Liver (tissue), 9 donors: ENCODE data around the gene ATP6V0E1. TPM values are rescaled to one million over a fixed set of nuclear protein-coding genes. Genes with fewer than 3 reads are reported as not detected.

Source experiments
- DNase-seq: peaks from one replicate; pipeline ENCODE4 v3.0.0-alpha.2; 2017; ENCODE audit warnings: low spot score
- H3K27ac ChIP-seq, 2 donors: one replicate each; pipeline ENCODE4 v1.7.0; 2013; ENCODE audit warnings: inconsistent platforms in 2 of 2, low read length in 2 of 2, control low read depth in 1 of 2, low read depth in 1 of 2, mild to moderate bottlenecking in 1 of 2
- H3K27me3 ChIP-seq, 4 donors: one replicate each; pipeline versions ENCODE4 v1.6.1 to v1.7.0; 2013; ENCODE audit warnings: low read length in 3 of 4, inconsistent platforms in 1 of 4, mild to moderate bottlenecking in 1 of 4, moderate library complexity in 1 of 4; ENCODE audit not compliant: control insufficient read depth in 4 of 4, insufficient read depth in 4 of 4
- H3K36me3 ChIP-seq, 4 donors: one replicate each; pipeline versions ENCODE4 v1.6.1 to v1.7.0; 2013; ENCODE audit warnings: low read length in 3 of 4, mild to moderate bottlenecking in 3 of 4, low read depth in 1 of 4, moderate library complexity in 1 of 4; ENCODE audit not compliant: control insufficient read depth in 4 of 4, insufficient read depth in 3 of 4
- H3K4me1 ChIP-seq, 4 donors: one replicate each; pipeline versions ENCODE4 v1.6.1 to v1.7.0; 2013; ENCODE audit warnings: low read length in 3 of 4, mild to moderate bottlenecking in 3 of 4, moderate library complexity in 1 of 4; ENCODE audit not compliant: control insufficient read depth in 4 of 4, insufficient read depth in 4 of 4
- H3K4me3 ChIP-seq, 3 donors: one replicate each; pipeline versions ENCODE4 v1.6.1 to v1.7.0; 2013; ENCODE audit warnings: low read length in 3 of 3, control low read depth in 1 of 3, low read depth in 1 of 3, mild to moderate bottlenecking in 1 of 3
- H3K9ac ChIP-seq, 2 donors: one replicate each; pipeline ENCODE4 v1.7.0; 2013; ENCODE audit warnings: low read length in 2 of 2, mild to moderate bottlenecking in 2 of 2, moderate library complexity in 2 of 2, control low read depth in 1 of 2, low read depth in 1 of 2
- H3K9me3 ChIP-seq, 4 donors: one replicate each; pipeline versions ENCODE4 v1.6.1 to v1.7.0; 2013; ENCODE audit warnings: low read length in 3 of 4; ENCODE audit not compliant: control insufficient read depth in 4 of 4
- ATF3 ChIP-seq: IDR thresholded peaks from 2 replicates; pipeline ENCODE4 v1.6.1; 2016; ENCODE audit warnings: antibody characterized with exemption
- CTCF ChIP-seq: fragments of 150-350 bp; IDR thresholded peaks from 2 replicates; pipeline ENCODE4 v1.5.1; 2017; ENCODE audit warnings: improper control_type of control experiment, low read depth, low read length; ENCODE audit not compliant: missing input control
- EGR1 ChIP-seq, 2 donors: IDR thresholded peaks; 2 replicates each; pipeline ENCODE4 v1.6.1; 2016 to 2018; ENCODE audit warnings: antibody characterized with exemption in 2 of 2, low read depth in 2 of 2
- FOXA1 ChIP-seq: IDR thresholded peaks from 2 replicates; pipeline ENCODE4 v1.6.1; 2016; ENCODE audit warnings: antibody characterized with exemption
- FOXA2 ChIP-seq: IDR thresholded peaks from 2 replicates; pipeline ENCODE4 v1.6.1; 2016; ENCODE audit warnings: antibody characterized with exemption
- GABPA ChIP-seq, 2 donors: IDR thresholded peaks in 1 of 2; conservative IDR thresholded peaks in 1 of 2; 2 replicates each; pipeline ENCODE4 v1.6.1; 2016; ENCODE audit warnings: antibody characterized with exemption in 2 of 2, mild to moderate bottlenecking in 1 of 2, moderate library complexity in 1 of 2
- HNF4A ChIP-seq, 2 donors: conservative IDR thresholded peaks; 2 replicates each; pipeline ENCODE4 v1.6.1; 2016; ENCODE audit warnings: antibody characterized with exemption in 2 of 2, mild to moderate bottlenecking in 2 of 2
- HNF4G ChIP-seq: IDR thresholded peaks from 2 replicates; pipeline ENCODE4 v1.6.1; 2016; ENCODE audit warnings: antibody characterized with exemption
- MAX ChIP-seq: IDR thresholded peaks from 2 replicates; pipeline ENCODE4 v1.6.1; 2016; ENCODE audit warnings: antibody characterized with exemption
- NR2F2 ChIP-seq: IDR thresholded peaks from 2 replicates; pipeline ENCODE4 v1.6.1; 2016; ENCODE audit warnings: antibody characterized with exemption
- RAD21 ChIP-seq, 2 donors: IDR thresholded peaks; 2 replicates each; pipeline ENCODE4 v1.6.1; 2016; ENCODE audit warnings: antibody characterized with exemption in 2 of 2, mild to moderate bottlenecking in 2 of 2
- RXRA ChIP-seq, 2 donors: IDR thresholded peaks; 2 replicates each; pipeline ENCODE4 v1.6.1; 2017 to 2018; ENCODE audit warnings: antibody characterized with exemption in 2 of 2, mild to moderate bottlenecking in 1 of 2
- SP1 ChIP-seq: IDR thresholded peaks from 2 replicates; pipeline ENCODE4 v1.6.1; 2018; ENCODE audit warnings: antibody characterized with exemption, mild to moderate bottlenecking
- TAF1 ChIP-seq: conservative IDR thresholded peaks from 2 replicates; pipeline ENCODE4 v1.6.1; 2016; ENCODE audit warnings: antibody characterized with exemption, mild to moderate bottlenecking
- YY1 ChIP-seq: IDR thresholded peaks from 2 replicates; pipeline ENCODE4 v1.6.1; 2016; ENCODE audit warnings: antibody characterized with exemption, mild to moderate bottlenecking
- ZBTB33 ChIP-seq: IDR thresholded peaks from 2 replicates; pipeline ENCODE4 v1.6.1; 2016; ENCODE audit warnings: antibody characterized with exemption
- WGBS: extraction: QIAGEN DNeasy Blood & Tissue Kit; methylation state at CpG from one replicate; pipeline ENCODE4 v1.1.7; 2013; 5-methylcytosine and 5-hydroxymethylcytosine counted together
- polyA plus RNA-seq, 2 donors: library from polyadenylated mRNA; stranded (reverse) in 1 of 2; unstranded in 1 of 2; fragments of 200-250 nt in 1 of 2; fragments of >200 nt in 1 of 2; fragmentation: Nextera tagmentation in 1 of 2; extraction: Ambion mirVana in 1 of 2; gene quantifications; one replicate each; pipeline versions ENCODE4 v1.2.1 to v1.2.3, GENCODE V29; 2013 to 2015
- total RNA-seq, 2 donors: library from RNA; depleted of rRNA; stranded (reverse); fragments of >200 nt; gene quantifications; one replicate each; pipeline ENCODE4 v1.2.3, GENCODE V29; 2014
- donor health status: healthy.
- donor health status: healthy.
- donor health status: healthy.
- donor health status: healthy.
- donor health status: healthy.

ATP6V0E1 gene
- total and polyA plus RNA-seq, 4 donors = 56.6 to 396 (median 111) TPM

GRCh38 chr5:173050791-173051190 lies 67.2 kb downstream of the ATP6V0E1 start:
- H3K27ac ChIP-seq = no peak overlapping the region
- H3K9ac ChIP-seq = no peak overlapping the region
- H3K4me1 ChIP-seq = peaks cover 0 to 8% (median 6%) of the 10 kb centered on the region in 4 donors
- no peaks in the 10 kb centered on the region for H3K27me3 ChIP-seq
- H3K9me3 ChIP-seq = no peaks in the 10 kb centered on the region
- TF ChIP-seq FOXA1 (no peak), HNF4A (conservative IDR thresholded peaks at IDR 0.05) (no peak), SP1 (no peak), YY1 (no peak), HNF4G (no peak), ZBTB33 (no peak), EGR1 (IDR thresholded peaks at IDR 0.05; ENCODE audit: low read depth in 2 of 2) (no peak), MAX (no peak), RXRA (IDR thresholded peaks at IDR 0.05) (no peak)
- no peaks in the 10 kb centered on the region for H3K36me3 ChIP-seq
- DNase-seq = no peak
- no peak overlapping the region for H3K4me3 ChIP-seq
- 76% methylated on average over 2 of the region's 2 CpGs for WGBS

- TF ChIP-seq RAD21 (IDR thresholded peaks at IDR 0.05) (no peak), FOXA2 (no peak)
Observed at GRCh38 chr5:173051746-173052145, 68.2 kb downstream of the ATP6V0E1 start.

GRCh38 chr5:173053041-173053440 lies 69.5 kb downstream of the ATP6V0E1 start:
- H3K4me3 ChIP-seq = no peak overlapping the region
- H3K4me1 ChIP-seq = peaks cover under 1 to 14% (median 12%) of the 10 kb centered on the region in 4 donors
- H3K27me3 ChIP-seq = no peaks in the 10 kb centered on the region
- H3K9ac ChIP-seq = no peak overlapping the region
- H3K36me3 ChIP-seq = no peaks in the 10 kb centered on the region
- DNase-seq = no peak
- H3K9me3 ChIP-seq = no peaks in the 10 kb centered on the region
- TF ChIP-seq FOXA2 = no peak
- no peak for TF ChIP-seq GABPA (IDR thresholded peaks at IDR 0.05 in 1 of 2, conservative IDR thresholded peaks at IDR 0.05 in 1 of 2)
- TF ChIP-seq ZBTB33 = no peak
- TF ChIP-seq CTCF = no peak
- no peak for TF ChIP-seq RXRA (IDR thresholded peaks at IDR 0.05)
- no peak for TF ChIP-seq TAF1
- TF ChIP-seq HNF4A (conservative IDR thresholded peaks at IDR 0.05) = no peak
- no peak for TF ChIP-seq SP1
- no peak for TF ChIP-seq HNF4G
- TF ChIP-seq NR2F2 = no peak
- no peak for TF ChIP-seq ATF3
- TF ChIP-seq EGR1 (IDR thresholded peaks at IDR 0.05; ENCODE audit: low read depth in 2 of 2) = no peak
- H3K27ac ChIP-seq = no peak overlapping the region
- WGBS = 83% methylated on average over 3 of the region's 3 CpGs

More at GRCh38 chr5:173051746-173052145, 68.2 kb downstream of the ATP6V0E1 start:
- Histone ChIP-seq H3K9ac (no peak overlapping the region), H3K9me3 (no peaks in the 10 kb centered on the region), H3K36me3 (no peaks in the 10 kb centered on the region), H3K27ac (no peak overlapping the region), H3K4me1 (peaks cover 0 to 10% (median 7%) of the 10 kb centered on the region in 4 donors), H3K4me3 (no peak overlapping the region), H3K27me3 (no peaks in the 10 kb centered on the region)
- no peak for DNase-seq
- WGBS = 81% methylated on average over 5 of the region's 5 CpGs
